Transverse colon (tissue), 4 donors: ENCODE results near the gene GRB7. TPM values are rescaled to one million over a fixed set of nuclear protein-coding genes. Genes with fewer than 3 reads are reported as not detected.

ENCODE experiments used
- DNase-seq: peaks from one replicate; pipeline ENCODE4 v3.0.0-alpha.2; 2019
- H3K27ac ChIP-seq, 4 donors: fragments of 200-600 bp; sonication (generic); 2 replicates each; pipeline ENCODE4 v1.5.1; 2016 to 2018; ENCODE audit warnings: inconsistent platforms in 4 of 4
- H3K27me3 ChIP-seq: fragments of 200-600 bp; sonication (generic); 2 replicates; pipeline ENCODE4 v1.5.1; 2017; ENCODE audit warnings: inconsistent platforms
- H3K36me3 ChIP-seq, 4 donors: fragments of 200-600 bp; sonication (generic); 2 replicates each; pipeline ENCODE4 v1.5.1; 2017 to 2019; ENCODE audit warnings: inconsistent platforms in 4 of 4
- H3K4me1 ChIP-seq, 4 donors: fragments of 200-600 bp; sonication (generic); 2 replicates each; pipeline ENCODE4 v1.5.1; 2017 to 2020; ENCODE audit warnings: inconsistent platforms in 4 of 4
- H3K4me3 ChIP-seq, 4 donors: fragments of 200-600 bp; sonication (generic); 1 replicate in 1 of 4; 2 replicates in 3 of 4; pipeline versions ENCODE4 v1.5.1 to v1.6.1; 2017 to 2019; ENCODE audit warnings: inconsistent platforms in 4 of 4
- H3K9me3 ChIP-seq, 2 donors: fragments of 200-600 bp; sonication (generic); 2 replicates each; pipeline ENCODE4 v1.5.1; 2017 to 2019; ENCODE audit warnings: inconsistent platforms in 2 of 2
- CTCF ChIP-seq, 5 experiments: fragments of 200-600 bp in 3 of 5; fragments of 450-650 bp in 2 of 5; sonication (generic) in 3 of 5; IDR thresholded peaks; 1 replicate in 2 of 5; 2 replicates in 3 of 5; pipeline ENCODE4 v1.5.1; 2016 to 2017; ENCODE audit warnings: antibody characterized with exemption in 5 of 5, inconsistent platforms in 3 of 5, mild to moderate bottlenecking in 2 of 5, moderate library complexity in 1 of 5
- EP300 ChIP-seq: sonication (generic); formaldehyde crosslinking; IDR thresholded peaks from one replicate; pipeline ENCODE4 v1.6.1; 2017; ENCODE audit warnings: antibody characterized with exemption, low read depth
- POLR2A ChIP-seq: fragments of 450-650 bp; IDR thresholded peaks from one replicate; pipeline ENCODE4 v1.6.1; 2016; ENCODE audit warnings: antibody characterized with exemption, mild to moderate bottlenecking, moderate library complexity
- POLR2AphosphoS5 ChIP-seq, 3 donors: sonication (generic); formaldehyde crosslinking; IDR thresholded peaks; one replicate each; pipeline ENCODE4 v1.6.1; 2016; ENCODE audit warnings: antibody characterized with exemption in 3 of 3
- WGBS, 2 donors: methylation state at CpG; one replicate each; pipeline ENCODE4 v1.1.5; 2018; ENCODE audit warnings: low coverage in 1 of 2; 5-methylcytosine and 5-hydroxymethylcytosine counted together
- in situ Hi-C, 4 donors: fragments of 200-750 bp; cut with MboI; loops; one replicate each; pipeline versions ENCODE4 v1.15.0 to v1.15.1; 2017; ENCODE audit warnings: low sequenced_read_pairs in 3 of 4, low pct_ligation_motif_present in 1 of 4, low pct_unique_long_range_greater_than_20kb in 1 of 4
- intact Hi-C: fragments of 100-400 bp; cut with DNase I; formaldehyde crosslinking; loops from one replicate; pipeline ENCODE4 v1.15.1; 2023; ENCODE audit warnings: low total_unique reads
- total RNA-seq, 4 donors: library from RNA; depleted of rRNA; stranded (reverse); fragments of >200 nt; gene quantifications; one replicate each; pipeline ENCODE4 v1.1.0, GENCODE V29; 2016

GRB7 gene
- total RNA-seq, 4 donors from 2014 or later = 25.9 to 44.5 (median 32.3) TPM

- peak; percentile 83 for DNase-seq
- no peak overlapping the region for H3K4me3 ChIP-seq
- H3K27ac ChIP-seq = peak overlapping the region; percentile 75 to 88 (median 84)
- TF ChIP-seq POLR2AphosphoS5 (IDR thresholded peaks at IDR 0.05) = peak in 2 of 3 donors; percentile 43 to 67
- TF ChIP-seq POLR2A = no peak
- 65 to 81% methylated on average over 6 to 11 of the region's 11 CpGs for WGBS, 2 donors
- in situ Hi-C loops (no loop called here), intact Hi-C loops (no loop called here)
- H3K27me3 ChIP-seq = no peaks in the 10 kb centered on the region
- H3K4me1 ChIP-seq = peaks cover 0 to 40% (median 19%) of the 10 kb centered on the region in 4 donors
- peaks cover 0 to 15% (median 5%) of the 10 kb centered on the region in 4 donors for H3K36me3 ChIP-seq
- H3K9me3 ChIP-seq = no peaks in the 10 kb centered on the region
These were observed 20.7 kb upstream of the GRB7 start for GRCh38 chr17:39716879-39717536.

DNA sequence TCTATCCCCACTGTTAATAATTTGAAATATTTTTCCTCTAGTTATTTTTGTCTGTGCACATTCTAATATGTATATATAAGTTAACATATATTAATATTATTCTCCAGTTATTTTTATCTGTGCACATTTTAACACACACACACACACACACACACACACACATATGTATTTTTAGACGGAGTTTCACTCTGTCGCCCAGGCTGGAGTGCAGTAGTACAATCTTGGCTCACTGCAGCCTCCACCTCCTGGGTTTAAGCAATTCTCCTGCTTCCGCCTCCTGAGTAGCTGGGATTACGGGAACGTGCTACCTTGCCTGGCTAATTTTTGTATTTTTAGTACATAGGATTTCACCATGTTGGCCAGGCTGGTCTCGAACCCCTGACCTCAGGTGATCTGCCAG is 20.1 kb upstream of the GRB7 start:
- no peaks in the 10 kb centered on the region for H3K27me3 ChIP-seq
- no peak for TF ChIP-seq POLR2AphosphoS5 (IDR thresholded peaks at IDR 0.05)
- no peak for TF ChIP-seq CTCF (IDR thresholded peaks at IDR 0.05)
- no peak for TF ChIP-seq EP300
- TF ChIP-seq POLR2A = no peak
- no peak for DNase-seq
- H3K9me3 ChIP-seq = no peaks in the 10 kb centered on the region
- in situ Hi-C loops (no loop called here), intact Hi-C loops (no loop called here)
- H3K4me3 ChIP-seq = no peak overlapping the region
- H3K27ac ChIP-seq = peak overlapping the region in 1 of 4 donors; percentile 87
- H3K36me3 ChIP-seq = peaks cover 0 to 13% (median 3%) of the 10 kb centered on the region in 4 donors
- WGBS, 2 donors = 76 to 80% methylated on average over 5 to 6 of the region's 6 CpGs
- peaks cover 0 to 40% (median 19%) of the 10 kb centered on the region in 4 donors for H3K4me1 ChIP-seq

GRCh38 chr17:39719563-39720355 is 18.0 kb upstream of the GRB7 start:
- H3K4me3 ChIP-seq = no peak overlapping the region
- H3K27ac ChIP-seq = peak overlapping the region; percentile 12 to 54 (median 32)
- H3K36me3 ChIP-seq = peaks cover 0 to 11% (median 3%) of the 10 kb centered on the region in 4 donors
- H3K27me3 ChIP-seq = no peaks in the 10 kb centered on the region
- intact Hi-C loops = no loop called here
- TF ChIP-seq EP300 (no peak), POLR2AphosphoS5 (IDR thresholded peaks at IDR 0.05) (no peak), CTCF (IDR thresholded peaks at IDR 0.05) (no peak), POLR2A (no peak)
- DNase-seq = peak; percentile 61
- WGBS, 2 donors = 79 to 93% methylated on average over 2 to 7 of the region's 7 CpGs
- H3K4me1 ChIP-seq = peaks cover 0 to 45% (median 19%) of the 10 kb centered on the region in 4 donors
- no peaks in the 10 kb centered on the region for H3K9me3 ChIP-seq
- in situ Hi-C loops = no loop called here

GRCh38 chr17:39722104-39722503 is 15.6 kb upstream of the GRB7 start:
- Histone ChIP-seq H3K27ac (no peak overlapping the region), H3K27me3 (no peaks in the 10 kb centered on the region), H3K36me3 (peaks cover 0 to 23% (median 0%) of the 10 kb centered on the region in 4 donors), H3K4me1 (peaks cover 0 to 32% (median 4%) of the 10 kb centered on the region in 4 donors), H3K9me3 (no peaks in the 10 kb centered on the region), H3K4me3 (no peak overlapping the region)
- TF ChIP-seq CTCF (IDR thresholded peaks at IDR 0.05) = no peak
- TF ChIP-seq EP300 = no peak
- no peak for TF ChIP-seq POLR2A
- TF ChIP-seq POLR2AphosphoS5 (IDR thresholded peaks at IDR 0.05) = no peak
- in situ Hi-C loops (no loop called here), intact Hi-C loops (no loop called here)
- DNase-seq = no peak
- WGBS, 2 donors = 85% methylated on average over 6 of the region's 6 CpGs; no CpG with 5 or more reads in 1 of the 2 donors
